Spleen (tissue), 7 donors: ENCODE measurements around the gene ITPK1.

Experiments used
- CTCF ChIP-seq, 11 experiments: fragments of 200-600 bp in 7 of 11; fragments of 450-650 bp in 4 of 11; sonication (generic) in 4 of 11; IDR thresholded peaks in 8 of 11; conservative IDR thresholded peaks in 3 of 11; 1 replicate in 7 of 11; 2 replicates in 4 of 11; pipeline versions ENCODE4 v1.4.0 to v1.8.0; 2016 to 2021; ENCODE audit warnings: antibody characterized with exemption in 11 of 11, inconsistent platforms in 4 of 11, mild to moderate bottlenecking in 1 of 11
- POLR2A ChIP-seq, 3 donors: fragments of 450-650 bp; IDR thresholded peaks; one replicate each; pipeline ENCODE4 v1.5.1; 2017; ENCODE audit warnings: antibody characterized with exemption in 3 of 3, mild to moderate bottlenecking in 1 of 3
- donor health status: DM: no; HTN: no; CAD: no; lungs with moderate emphysema.
- donor health status: DM: no; HTN: no; CAD: no.
- donor health status: DM: no; HTN: no; CAD: no.

- no peak for TF ChIP-seq CTCF (IDR thresholded peaks at IDR 0.05 in 8 of 11, conservative IDR thresholded peaks at IDR 0.05 in 3 of 11)
- no peak for TF ChIP-seq POLR2A (IDR thresholded peaks at IDR 0.05)
Measured at GRCh38 chr14:93007225-93007997, 108.3 kb downstream of the ITPK1 start.
